A204.1 (cell line): ENCODE results near the gene CACNG7.

Source experiments
- FAIRE-seq: peaks from 2 replicates; lab custom pipeline; 2012; peaks lifted over from hg19 to GRCh38; lab: Jason Lieb, UNC

Gene CACNG7

GRCh38 chr19:53957448-53958167 is 48.5 kb downstream of the CACNG7 start:
- FAIRE-seq = no peak

- no peak for FAIRE-seq
These were observed 49.1 kb downstream of the CACNG7 start for GRCh38 chr19:53958168-53958571.

GRCh38 chr19:53958823-53959757 is 50.0 kb downstream of the CACNG7 start:
- FAIRE-seq = no peak

- no peak for FAIRE-seq
These were observed 51.1 kb downstream of the CACNG7 start for GRCh38 chr19:53960187-53960586.

- no peak for FAIRE-seq
These were observed 51.8 kb downstream of the CACNG7 start for GRCh38 chr19:53960886-53961285.

GRCh38 chr19:53961523-53962356 is 52.7 kb downstream of the CACNG7 start:
- FAIRE-seq = no peak

GRCh38 chr19:53962887-53963431 is 53.9 kb downstream of the CACNG7 start, which contains the start of gene CACNG8:
CACNG8 (plus strand) TSS chr19:53962937.
- no peak for FAIRE-seq

- FAIRE-seq = no peak
These were observed 56.0 kb downstream of the CACNG7 start for GRCh38 chr19:53965091-53965490.

GRCh38 chr19:53966931-53967330 is 57.9 kb downstream of the CACNG7 start:
- FAIRE-seq = no peak

GRCh38 chr19:53969366-53969765 is 60.3 kb downstream of the CACNG7 start:
- FAIRE-seq = no peak

GRCh38 chr19:53971673-53972072 is 62.6 kb downstream of the CACNG7 start:
- no peak for FAIRE-seq

GRCh38 chr19:53977429-53977990 is 68.4 kb downstream of the CACNG7 start:
- FAIRE-seq = peak; percentile 68

- no peak for FAIRE-seq
These were observed 69.1 kb downstream of the CACNG7 start for GRCh38 chr19:53977991-53978731.

GRCh38 chr19:53978975-53979801 is 70.1 kb downstream of the CACNG7 start:
- FAIRE-seq = no peak

GRCh38 chr19:53980539-53981375 is 71.7 kb downstream of the CACNG7 start:
- no peak for FAIRE-seq

GRCh38 chr19:53981376-53981951 is 72.4 kb downstream of the CACNG7 start:
- no peak for FAIRE-seq

- no peak for FAIRE-seq
These were observed 72.9 kb downstream of the CACNG7 start for GRCh38 chr19:53982001-53982451.

GRCh38 chr19:53982611-53983010 is 73.5 kb downstream of the CACNG7 start:
- FAIRE-seq = no peak
